NCI-H2171 (cell line): ENCODE data around the gene RFC3.

Experiments
- DNase-seq: peaks from one replicate; lab custom pipeline; 2025; lab: John Stamatoyannopoulos, UW

RFC3 gene

GRCh38 chr13:33865945-33866344 lies 48.0 kb downstream of the RFC3 start:
- DNase-seq: no peak

- no peak for DNase-seq
These were observed 49.5 kb downstream of the RFC3 start for GRCh38 chr13:33867472-33867871.

- no peak for DNase-seq
These were observed 50.5 kb downstream of the RFC3 start for GRCh38 chr13:33868343-33868994.

DNA sequence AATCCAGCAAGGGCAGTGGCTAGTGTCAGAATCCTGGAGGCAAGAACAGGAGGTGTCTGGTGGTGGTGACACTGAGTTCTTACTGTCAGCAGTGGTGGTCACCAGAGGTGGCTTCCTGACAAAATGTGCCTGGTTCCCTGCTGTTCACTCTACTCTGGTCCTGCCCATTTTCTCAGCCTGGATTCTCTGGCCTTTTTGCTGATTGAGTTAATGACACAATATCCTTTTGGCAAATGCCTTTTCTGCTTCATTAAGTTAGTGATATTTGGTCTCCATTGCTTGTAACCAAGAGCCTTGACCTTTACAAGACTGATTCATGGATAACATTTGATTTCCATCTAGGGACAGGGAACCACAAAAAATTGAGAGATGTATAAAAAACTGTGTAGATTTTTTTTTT lies 51.1 kb downstream of the RFC3 start:
- no peak for DNase-seq

GRCh38 chr13:33870046-33870668 lies 52.2 kb downstream of the RFC3 start:
- peak; percentile 67 for DNase-seq

DNA sequence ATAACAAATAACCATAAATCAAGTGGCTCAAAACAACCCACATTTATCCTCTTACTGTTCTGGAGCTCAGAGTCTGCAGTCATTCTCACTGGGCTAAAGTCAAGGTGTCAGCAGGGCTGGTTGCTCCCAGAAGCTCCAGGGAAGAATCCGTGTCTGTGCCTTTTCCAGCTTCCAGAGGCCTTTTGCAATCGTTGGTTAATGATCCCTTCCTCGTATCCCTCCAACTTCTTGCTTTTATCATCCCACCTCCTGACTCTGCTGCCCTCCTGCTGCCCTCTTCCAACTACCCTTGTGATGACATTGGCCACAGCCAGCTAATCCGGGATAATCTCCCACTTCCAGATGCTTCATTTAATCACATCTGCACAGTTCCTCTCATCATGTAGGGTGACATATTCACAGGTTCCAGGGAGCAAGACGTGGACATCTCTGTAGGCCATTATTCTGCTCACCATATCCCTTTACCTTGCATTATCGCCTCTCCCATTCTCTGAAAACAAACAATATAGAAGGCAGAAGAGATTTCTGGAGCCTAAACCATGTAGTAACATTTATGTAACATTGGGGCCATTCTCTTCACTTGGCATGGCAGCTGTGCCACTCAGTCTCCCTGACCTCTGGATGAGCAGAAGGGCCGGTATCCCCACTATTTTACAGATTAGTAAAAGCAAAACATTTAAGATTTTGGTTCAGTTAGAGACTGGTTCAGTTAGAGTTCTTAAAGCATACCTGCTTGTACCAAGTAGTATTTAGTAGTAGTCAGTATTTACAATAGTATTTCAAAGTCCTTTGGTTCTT lies 53.5 kb downstream of the RFC3 start:
- no peak for DNase-seq

GRCh38 chr13:33872005-33872351 lies 54.0 kb downstream of the RFC3 start:
- DNase-seq: no peak

DNA sequence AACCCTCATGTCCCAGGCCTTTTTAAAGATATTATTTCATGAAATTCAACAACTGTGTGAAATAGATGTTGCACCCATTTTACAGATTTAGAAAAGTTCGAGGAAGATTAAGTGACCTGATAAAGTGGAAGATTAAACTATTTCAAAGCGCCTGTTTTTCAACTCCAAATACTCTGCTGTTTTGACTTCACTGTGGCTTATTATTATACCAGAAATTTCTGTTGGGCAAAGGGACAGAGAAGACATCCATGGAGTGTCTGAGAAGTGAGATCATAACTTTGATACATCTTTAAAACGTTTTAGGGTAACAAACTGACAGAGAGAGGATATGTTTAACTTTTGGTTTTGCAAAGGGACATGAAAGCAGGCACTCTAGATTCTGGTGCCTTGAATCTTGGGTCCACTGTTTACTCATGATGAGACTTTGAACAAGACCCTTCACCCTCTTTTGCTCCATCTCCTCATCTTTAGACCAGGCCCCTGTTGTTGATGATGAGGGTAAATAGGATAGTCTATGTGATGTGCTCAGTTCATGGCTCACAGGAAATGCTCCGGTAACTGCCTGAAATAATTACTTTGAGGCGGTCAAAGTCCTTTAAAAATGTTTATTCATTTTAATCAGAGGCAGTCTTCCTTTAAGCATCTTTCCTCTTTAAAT lies 55.4 kb downstream of the RFC3 start:
- DNase-seq: no peak

GRCh38 chr13:33874871-33875270 lies 56.9 kb downstream of the RFC3 start:
- DNase-seq: no peak

DNA sequence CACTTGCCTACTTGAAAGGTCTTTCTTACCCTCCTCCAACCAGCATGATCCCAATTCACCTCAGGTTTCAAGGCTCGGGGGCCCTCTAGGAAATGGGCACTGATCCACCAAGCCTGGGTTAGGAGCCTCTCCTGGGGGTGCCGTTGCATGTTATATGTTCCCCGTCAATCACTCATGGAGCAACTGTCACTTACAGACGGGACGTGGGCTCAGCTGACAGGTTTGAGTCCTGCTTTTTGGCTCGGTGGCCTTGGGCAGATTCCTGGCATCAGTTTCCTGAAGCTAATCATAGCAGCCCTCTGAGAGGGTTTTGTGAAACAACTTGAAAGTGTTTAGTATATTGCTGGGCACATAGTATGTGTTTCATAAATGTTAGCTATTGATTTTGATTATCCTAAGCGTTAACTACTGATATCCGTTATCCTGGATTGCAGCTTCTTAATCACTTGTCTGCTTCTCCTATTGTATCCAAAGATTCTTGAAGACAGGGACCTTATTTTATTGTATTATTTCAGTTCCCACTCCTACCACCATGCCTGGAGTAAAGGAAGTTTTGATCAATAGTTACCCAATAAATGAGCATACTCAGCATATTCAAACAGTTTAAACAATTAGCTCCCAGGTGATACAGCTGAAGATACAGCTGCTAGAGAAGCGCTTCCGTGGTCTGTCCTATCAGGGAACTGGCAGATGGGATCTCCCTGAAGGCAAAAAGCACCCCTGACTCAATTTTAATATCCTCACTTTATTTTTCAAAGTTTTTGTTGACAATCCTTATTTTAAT lies 57.9 kb downstream of the RFC3 start:
- no peak for DNase-seq

- no peak for DNase-seq
These were observed 58.9 kb downstream of the RFC3 start for GRCh38 chr13:33876716-33877394.

- no peak for DNase-seq
These were observed 61.2 kb downstream of the RFC3 start for GRCh38 chr13:33879118-33879517.

- no peak for DNase-seq
These were observed 64.9 kb downstream of the RFC3 start for GRCh38 chr13:33882804-33883203.

DNA sequence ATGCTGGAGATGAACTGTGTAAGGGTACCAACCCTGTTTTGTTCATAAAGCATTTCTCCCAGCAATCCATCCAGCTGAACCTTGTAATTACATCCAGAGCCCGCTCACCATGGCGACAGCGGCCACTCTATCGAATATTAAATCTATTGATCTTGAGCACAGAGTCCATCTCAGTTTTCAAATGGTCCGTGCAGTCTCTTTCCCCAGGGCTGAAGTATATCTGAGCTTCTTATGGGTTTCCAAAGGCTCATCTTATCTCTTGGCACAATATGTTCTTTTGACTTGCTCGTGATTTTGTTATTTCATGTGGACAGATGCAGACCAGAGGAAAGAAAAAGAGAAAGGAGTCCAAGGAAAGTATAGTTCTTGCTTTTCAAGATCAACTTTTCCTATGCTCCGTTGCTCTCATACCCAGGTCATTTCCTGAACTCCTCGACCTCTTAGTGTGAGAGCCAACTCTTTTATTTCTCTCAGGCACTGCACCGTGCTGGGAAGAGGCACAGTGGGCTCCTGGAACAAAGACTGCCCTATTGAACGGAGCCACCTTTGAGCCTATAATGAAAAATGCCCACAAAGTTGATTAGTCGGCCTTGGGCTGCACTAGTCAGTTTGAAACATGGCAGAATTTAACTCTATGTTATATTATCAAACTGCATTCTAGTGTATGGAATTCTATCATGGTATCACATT lies 66.7 kb downstream of the RFC3 start:
- DNase-seq: no peak
